ENCODE data around the gene HMGXB4.

DNA sequence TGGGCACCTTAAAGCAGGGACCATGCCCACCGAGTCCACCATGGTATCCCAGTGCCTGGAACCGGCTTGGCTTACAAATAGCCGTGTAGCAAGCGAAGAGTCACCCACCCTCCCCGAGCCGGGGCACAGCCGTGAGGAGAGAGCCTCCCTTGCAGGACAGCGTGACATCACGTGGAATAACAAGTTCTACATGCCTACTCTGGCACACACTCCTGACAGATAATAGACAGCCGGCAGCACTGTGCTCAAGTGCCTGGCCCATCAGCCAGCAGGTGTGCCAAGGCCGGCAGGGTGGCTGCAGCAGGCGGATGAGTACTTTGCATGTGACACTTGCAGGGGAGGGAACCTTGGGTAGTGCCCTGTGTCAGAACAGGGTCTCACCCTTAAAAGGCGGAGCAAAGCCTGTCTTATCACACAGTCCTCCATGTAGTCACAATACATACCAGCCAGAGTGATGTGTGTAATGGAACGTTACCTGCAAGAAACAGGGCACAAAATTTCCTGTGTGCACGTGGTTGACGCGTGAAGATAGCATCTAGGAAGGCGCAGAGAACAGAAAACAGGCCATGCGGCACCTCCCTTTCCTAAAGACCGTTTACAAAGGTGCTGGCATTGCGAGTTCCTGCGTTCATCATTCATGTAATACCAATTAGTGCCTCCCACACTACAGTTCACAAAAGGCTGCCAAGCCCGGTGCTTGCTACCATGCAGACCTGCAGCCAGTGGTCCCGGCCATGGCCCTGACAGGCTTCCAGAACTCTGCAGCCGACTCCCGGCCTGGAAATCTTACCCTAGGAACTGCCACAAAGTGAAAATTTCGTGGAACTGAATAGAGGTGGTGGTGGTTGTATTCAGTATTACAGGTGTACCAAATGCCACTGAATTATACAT lies 58.8 kb downstream of the HMGXB4 start:
- TF ChIP-seq YY1 (IDR thresholded peaks at IDR 0.05; ENCODE audit: insufficient read depth, insufficient read length) (no peak), ZNF274 (IDR thresholded peaks at IDR 0.05; ENCODE audit: low read depth, low read length) (no peak)
